ENCODE data around the gene SYNDIG1. TPM values are rescaled to one million over a fixed set of nuclear protein-coding genes. Genes with fewer than 3 reads are reported as not detected.

The SYNDIG1 gene
- total RNA-seq, 1 experiment from 2014 or later: not detected

DNA sequence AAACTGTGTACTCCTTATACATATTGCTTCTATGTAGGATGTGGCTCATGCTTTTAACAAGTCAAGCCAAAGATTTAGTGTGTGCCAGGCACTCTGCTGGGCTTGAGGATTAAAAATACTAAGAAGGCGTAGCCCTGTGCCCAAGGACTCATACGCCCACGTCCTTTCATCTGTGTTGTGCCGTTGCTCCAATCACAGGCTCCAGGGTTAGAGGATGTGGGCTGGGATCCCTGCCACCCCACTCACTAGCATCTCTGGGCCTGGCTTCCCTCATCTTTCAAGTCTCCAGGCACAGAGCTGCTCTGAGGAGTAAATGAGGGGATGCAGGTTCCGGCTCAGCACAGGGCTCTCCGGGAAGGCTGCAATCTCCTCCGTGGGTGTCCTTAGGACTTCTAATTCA lies 214.2 kb downstream of the SYNDIG1 start:
- peak in 1 of 2 experiments; percentile 26 for DNase-seq
- POLR2A ChIA-PET: no interaction called here
- TF ChIP-seq, protein P1, sequence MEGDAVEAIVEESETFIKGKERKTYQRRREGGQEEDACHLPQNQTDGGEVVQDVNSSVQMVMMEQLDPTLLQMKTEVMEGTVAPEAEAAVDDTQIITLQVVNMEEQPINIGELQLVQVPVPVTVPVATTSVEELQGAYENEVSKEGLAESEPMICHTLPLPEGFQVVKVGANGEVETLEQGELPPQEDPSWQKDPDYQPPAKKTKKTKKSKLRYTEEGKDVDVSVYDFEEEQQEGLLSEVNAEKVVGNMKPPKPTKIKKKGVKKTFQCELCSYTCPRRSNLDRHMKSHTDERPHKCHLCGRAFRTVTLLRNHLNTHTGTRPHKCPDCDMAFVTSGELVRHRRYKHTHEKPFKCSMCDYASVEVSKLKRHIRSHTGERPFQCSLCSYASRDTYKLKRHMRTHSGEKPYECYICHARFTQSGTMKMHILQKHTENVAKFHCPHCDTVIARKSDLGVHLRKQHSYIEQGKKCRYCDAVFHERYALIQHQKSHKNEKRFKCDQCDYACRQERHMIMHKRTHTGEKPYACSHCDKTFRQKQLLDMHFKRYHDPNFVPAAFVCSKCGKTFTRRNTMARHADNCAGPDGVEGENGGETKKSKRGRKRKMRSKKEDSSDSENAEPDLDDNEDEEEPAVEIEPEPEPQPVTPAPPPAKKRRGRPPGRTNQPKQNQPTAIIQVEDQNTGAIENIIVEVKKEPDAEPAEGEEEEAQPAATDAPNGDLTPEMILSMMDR (IDR thresholded peaks at IDR 0.05; ENCODE audit: insufficient read depth in 1 of 2, low read depth in 1 of 2, low read length in 1 of 2, severe bottlenecking in 1 of 2, unreplicated experiment in 1 of 2): no peak
- H3K27me3 Mint-ChIP-seq (ENCODE audit: insufficient read depth, unreplicated experiment): no peaks in the 10 kb centered on the region
- H3K27ac Mint-ChIP-seq (ENCODE audit: unreplicated experiment): no peak overlapping the region
- H3K4me3 Mint-ChIP-seq (ENCODE audit: unreplicated experiment): no peak overlapping the region
- CTCF ChIA-PET: no interaction called here
- no peaks in the 10 kb centered on the region for H3K27me3 ChIP-seq (replicated peaks; ENCODE audit: control insufficient read depth, insufficient read depth, low read length)
- no peaks in the 10 kb centered on the region for H3K36me3 ChIP-seq (ENCODE audit: control insufficient read depth, insufficient read depth, low read length)
- H3K9me3 ChIP-seq: no peaks in the 10 kb centered on the region
- no peaks in the 10 kb centered on the region for H3K9me3 Mint-ChIP-seq (ENCODE audit: unreplicated experiment)
- no peaks in the 10 kb centered on the region for H3K36me3 Mint-ChIP-seq (ENCODE audit: insufficient read depth, unreplicated experiment)
- BruUV-seq (replicated peaks): no TSS peak
- H3K4me3 ChIP-seq (ENCODE audit: low read depth, low read length): no peak overlapping the region
- no peaks in the 10 kb centered on the region for H3K4me1 ChIP-seq
- intact Hi-C loops (cut with micrococcal nuclease; ENCODE audit: unreplicated experiment): no loop called here
- no peaks in the 10 kb centered on the region for H3K4me1 Mint-ChIP-seq (ENCODE audit: low read depth, unreplicated experiment)

DNA sequence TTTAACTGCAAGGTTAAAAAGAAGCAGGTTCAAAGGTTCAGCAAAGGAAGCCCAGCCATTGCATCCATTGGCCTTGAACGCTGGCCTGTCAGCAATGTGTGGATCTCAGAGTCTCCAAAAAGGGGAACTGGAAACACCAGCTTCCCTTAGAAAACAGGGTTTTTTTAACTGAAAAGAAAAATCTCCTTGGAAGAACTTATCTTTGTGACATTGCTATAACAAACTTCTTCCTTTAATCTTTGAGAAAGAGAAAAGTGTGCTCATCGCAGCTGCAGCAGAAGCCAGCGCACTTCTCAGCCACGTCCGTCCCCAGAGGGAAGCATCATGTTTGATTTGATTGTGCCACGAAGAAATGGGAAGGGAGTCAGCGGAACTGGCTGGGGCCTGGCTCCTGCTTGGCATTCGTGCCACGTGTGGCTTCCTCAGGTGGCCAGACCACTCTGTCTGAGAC lies 215.0 kb downstream of the SYNDIG1 start:
- Histone ChIP-seq H3K4me3 (ENCODE audit: low read depth, low read length) (no peak overlapping the region), H3K27me3 (replicated peaks; ENCODE audit: control insufficient read depth, insufficient read depth, low read length) (no peaks in the 10 kb centered on the region), H3K4me1 (no peaks in the 10 kb centered on the region), H3K9me3 (no peaks in the 10 kb centered on the region), H3K36me3 (ENCODE audit: control insufficient read depth, insufficient read depth, low read length) (no peaks in the 10 kb centered on the region)
- Mint-ChIP-seq H3K4me1 (ENCODE audit: low read depth, unreplicated experiment) (no peaks in the 10 kb centered on the region), H3K27me3 (ENCODE audit: insufficient read depth, unreplicated experiment) (peaks cover under 1% of the 10 kb centered on the region), H3K4me3 (ENCODE audit: unreplicated experiment) (no peak overlapping the region), H3K36me3 (ENCODE audit: insufficient read depth, unreplicated experiment) (no peaks in the 10 kb centered on the region), H3K27ac (ENCODE audit: unreplicated experiment) (no peak overlapping the region), H3K9me3 (ENCODE audit: unreplicated experiment) (no peaks in the 10 kb centered on the region)
- ChIA-PET CTCF (no interaction called here), POLR2A (no interaction called here)
- no TSS peak for BruUV-seq (replicated peaks)
- peak in 1 of 2 experiments; percentile 6 for DNase-seq
- intact Hi-C loops (cut with micrococcal nuclease; ENCODE audit: unreplicated experiment): no loop called here
- TF ChIP-seq, protein P1 (IDR thresholded peaks at IDR 0.05; ENCODE audit: insufficient read depth in 1 of 2, low read depth in 1 of 2, low read length in 1 of 2, severe bottlenecking in 1 of 2, unreplicated experiment in 1 of 2): no peak

DNA sequence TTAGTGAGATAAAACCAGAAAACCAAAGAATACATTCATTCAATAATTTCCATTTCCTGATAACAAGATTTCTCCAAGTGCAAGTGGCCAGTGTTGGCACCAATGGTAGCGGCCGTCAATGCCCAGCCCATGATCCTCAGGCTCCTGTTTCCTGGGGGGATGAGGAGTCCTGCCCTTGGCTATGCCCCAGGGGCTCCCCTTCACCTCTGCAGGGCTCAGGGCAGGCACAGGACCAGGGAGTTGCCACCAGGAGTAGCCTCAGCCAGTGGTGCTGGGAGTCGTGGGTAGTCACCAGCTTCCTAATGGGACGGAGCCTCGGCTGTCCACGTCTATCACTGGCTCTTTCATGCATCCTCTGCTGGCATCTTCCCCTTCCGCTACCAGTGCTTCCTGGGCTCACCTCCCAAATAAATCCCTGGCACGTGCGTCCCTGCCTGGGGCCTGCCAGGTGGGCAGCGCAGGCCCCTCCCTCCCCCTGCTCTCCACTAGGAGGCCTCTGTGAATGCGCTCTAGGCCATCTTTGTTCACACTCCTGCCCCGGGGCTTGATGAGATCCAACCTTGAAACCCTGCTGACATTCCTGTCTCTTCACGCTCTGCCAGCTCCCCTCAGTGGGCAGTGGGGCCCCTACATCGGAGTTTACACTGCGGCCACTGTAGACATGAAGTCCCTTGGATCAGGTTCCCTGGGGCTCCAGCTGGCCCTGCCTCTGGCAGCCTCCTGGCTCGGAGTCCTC lies 215.7 kb downstream of the SYNDIG1 start:
- Histone ChIP-seq H3K4me1 (no peaks in the 10 kb centered on the region), H3K9me3 (peaks cover 2% of the 10 kb centered on the region; the same call in 1 of the 2 replicates), H3K27me3 (replicated peaks; ENCODE audit: control insufficient read depth, insufficient read depth, low read length) (no peaks in the 10 kb centered on the region), H3K36me3 (ENCODE audit: control insufficient read depth, insufficient read depth, low read length) (no peaks in the 10 kb centered on the region), H3K4me3 (ENCODE audit: low read depth, low read length) (no peak overlapping the region)
- H3K4me3 Mint-ChIP-seq (ENCODE audit: unreplicated experiment): no peak overlapping the region
- peak in 1 of 2 experiments; percentile 22 for DNase-seq
- TF ChIP-seq, protein P1 (IDR thresholded peaks at IDR 0.05; ENCODE audit: insufficient read depth in 1 of 2, low read depth in 1 of 2, low read length in 1 of 2, severe bottlenecking in 1 of 2, unreplicated experiment in 1 of 2): no peak
- BruUV-seq (replicated peaks): no TSS peak
- CTCF ChIA-PET: interaction anchor here (0.9 kb wide), 1 partner anchor 19 kb away, joined by 3 read pairs; no protein-coding TSS in a partner anchor
- no peaks in the 10 kb centered on the region for H3K9me3 Mint-ChIP-seq (ENCODE audit: unreplicated experiment)
- POLR2A ChIA-PET: no interaction called here
- intact Hi-C loops (cut with micrococcal nuclease; ENCODE audit: unreplicated experiment): no loop called here
- peaks cover 5% of the 10 kb centered on the region for H3K27me3 Mint-ChIP-seq (ENCODE audit: insufficient read depth, unreplicated experiment)
- no peak overlapping the region for H3K27ac Mint-ChIP-seq (ENCODE audit: unreplicated experiment)
- H3K4me1 Mint-ChIP-seq (ENCODE audit: low read depth, unreplicated experiment): no peaks in the 10 kb centered on the region
- H3K36me3 Mint-ChIP-seq (ENCODE audit: insufficient read depth, unreplicated experiment): no peaks in the 10 kb centered on the region
